Pancreas (tissue), 10 donors: Measurements from ENCODE around the gene HNMT. TPM values are rescaled to one million over a fixed set of nuclear protein-coding genes. Genes with fewer than 3 reads are reported as not detected.
A peak's percentile ranks its signal among the peaks of the same experiment; 100 is the strongest.

Experiments used
- ATAC-seq, 4 donors: fragments of 200-7000 bp; cut with Tn5 transposase; one replicate each; pipeline versions ENCODE4 v1.8.0 to v1.9.1; 2020; ENCODE audit warnings: mild to moderate bottlenecking in 4 of 4, moderate library complexity in 4 of 4
- DNase-seq, 6 donors: peaks; one replicate each; pipeline ENCODE4 v3.0.0-alpha.2; 2020
- FAIRE-seq: peaks from 2 replicates; lab custom pipeline; 2012; peaks lifted over from hg19 to GRCh38; lab: Jason Lieb, UNC
- H3K27ac ChIP-seq, 4 donors: fragments of 200-600 bp; sonication (generic); 1 replicate in 3 of 4; 2 replicates in 1 of 4; pipeline versions ENCODE4 v1.5.0 to v1.8.0; 2020
- H3K27me3 ChIP-seq, 4 donors: fragments of 200-600 bp; one replicate each; pipeline ENCODE4 v1.8.0; 2021
- H3K36me3 ChIP-seq, 3 donors: fragments of 200-600 bp; sonication (generic) in 1 of 3; one replicate each; pipeline versions ENCODE4 v1.5.0 to v1.8.0; 2020 to 2021
- H3K4me1 ChIP-seq, 3 donors: fragments of 200-600 bp; one replicate each; pipeline ENCODE4 v1.8.0; 2021
- H3K4me3 ChIP-seq, 4 donors: fragments of 200-600 bp; sonication (generic) in 2 of 4; one replicate each; pipeline versions ENCODE4 v1.5.0 to v1.8.0; 2020 to 2021
- H3K9me3 ChIP-seq, 4 donors: fragments of 200-600 bp; one replicate each; pipeline ENCODE4 v1.8.0; 2021
- WGBS, 2 donors: extraction: QIAGEN DNeasy Blood & Tissue Kit; methylation state at CpG; one replicate each; pipeline ENCODE4 v1.1.7; 2013; 5-methylcytosine and 5-hydroxymethylcytosine counted together
- intact Hi-C, 3 donors: fragments of 100-400 bp; cut with DNase I; formaldehyde crosslinking; loops; one replicate each; pipeline versions ENCODE4 v1.11.1 to v1.14.2; 2022
- polyA plus RNA-seq, 2 donors: library from polyadenylated mRNA; stranded (reverse); fragments of 200-250 nt; gene quantifications; one replicate each; pipeline ENCODE4 v1.2.3, GENCODE V29; 2013
- total RNA-seq, 6 donors: library from RNA; stranded (reverse); fragmentation: NEBNext Ultra II Directional in 4 of 6; extraction: Animal tissue kit (Norgen Biotek cat#: 25700) in 4 of 6; gene quantifications; one replicate each; pipeline versions ENCODE4 v1.2.1 to v1.2.4, GENCODE V29; 2021 to 2023
- TF ChIP-seq, protein P1 (sequence below), 4 donors: fragments of 200-600 bp; sonication (generic) in 3 of 4; IDR thresholded peaks; one replicate each; pipeline versions ENCODE4 v1.5.0 to v1.8.0; 2021; ENCODE audit warnings: antibody characterized with exemption in 4 of 4
- donor health status: healthy with polysubstance abuse.
- donor health status: DM: no; HTN: no; CAD: no; lungs with moderate emphysema.
- donor health status: DM: no; HTN: no; CAD: no.
- donor health status: control.
- donor health status: control.
- donor health status: Bipolar disorder and iron deficiency.
- donor health status: DM: yes; HTN: yes; CAD: no.
- donor health status: DM: no; HTN: no; CAD: no.
- donor health status: DM: no; HTN: no; CAD: no.
- donor health status: DM: yes; HTN: yes; CAD: no.

HNMT gene
- total and polyA plus RNA-seq, 8 donors = 14.8 to 44.6 (median 25.1) TPM

DNA sequence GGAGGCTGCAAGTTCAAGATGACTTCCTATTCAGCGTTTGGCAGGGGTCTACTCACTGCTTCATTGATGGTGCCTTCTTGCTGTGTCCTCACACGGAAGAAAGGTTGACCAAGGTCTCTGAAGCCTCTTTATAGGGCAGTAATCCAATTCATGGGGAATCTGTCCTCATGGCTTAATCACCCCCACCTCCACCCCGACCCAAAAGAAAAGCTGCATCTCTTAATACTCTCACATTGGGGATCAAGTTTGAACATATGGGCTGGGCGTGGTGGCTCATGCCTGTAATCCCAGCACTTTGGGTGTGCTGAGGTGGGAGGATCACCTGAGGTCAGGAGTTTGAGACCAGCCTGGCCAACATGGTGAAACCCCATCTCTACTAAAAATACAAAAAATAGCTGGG is 36.4 kb upstream of the HNMT start:
- no peak for FAIRE-seq
- WGBS, 2 donors = 84 to 93% methylated on average over 4 of the region's 4 CpGs

DNA sequence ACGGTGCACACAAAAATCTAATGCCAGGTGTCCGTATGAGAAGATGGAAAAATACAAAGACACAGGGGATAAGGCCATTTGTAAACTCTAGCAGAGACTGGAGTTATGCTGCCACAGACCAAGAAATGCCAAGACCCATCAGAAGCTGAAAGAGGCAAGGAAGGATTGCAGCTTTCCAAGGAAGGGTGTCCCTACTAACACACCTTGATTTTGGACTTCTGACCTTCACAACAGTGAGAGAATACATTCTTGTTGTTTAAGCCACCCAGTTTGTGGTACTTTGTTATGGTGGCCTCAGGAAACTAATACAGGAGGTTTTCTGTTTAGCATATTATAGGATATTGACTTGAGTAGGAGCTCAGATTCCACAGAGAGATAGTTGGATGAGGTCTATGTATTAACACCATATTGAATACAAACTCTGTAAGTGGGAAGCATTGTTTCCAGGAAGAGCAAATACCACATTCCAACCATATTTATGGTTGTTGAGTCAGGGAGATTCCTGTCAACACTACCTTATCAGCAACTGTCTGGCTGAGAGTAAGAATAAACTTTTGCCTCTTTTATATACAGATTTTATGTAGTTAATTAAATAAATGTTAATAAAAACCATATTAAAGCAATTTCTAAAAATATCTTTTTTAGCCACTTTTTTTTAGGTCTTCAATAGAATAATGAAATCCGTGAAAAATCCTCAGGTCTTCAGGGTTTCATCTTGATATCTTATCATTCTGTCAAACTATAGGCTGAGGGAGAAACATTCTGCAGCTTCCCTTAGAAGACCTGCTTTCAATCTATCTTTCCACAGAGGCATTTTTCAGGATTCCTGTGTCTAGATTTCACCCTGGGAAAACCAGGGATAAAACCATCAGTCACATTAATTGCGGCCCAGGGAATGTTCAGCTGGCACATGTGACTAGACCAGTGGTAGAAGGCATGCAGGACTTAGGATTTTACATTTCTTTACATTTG is 35.4 kb upstream of the HNMT start:
- intact Hi-C loops = no loop called here
- H3K4me3 ChIP-seq = no peak overlapping the region
- 60 to 69% methylated on average over 4 of the region's 4 CpGs for WGBS, 2 donors
- ATAC-seq = peak in 1 of 4 donors; percentile 60
- peak overlapping the region in 1 of 4 donors; percentile 9 for H3K27ac ChIP-seq
- H3K4me1 ChIP-seq = no peaks in the 10 kb centered on the region
- TF ChIP-seq, protein P1, sequence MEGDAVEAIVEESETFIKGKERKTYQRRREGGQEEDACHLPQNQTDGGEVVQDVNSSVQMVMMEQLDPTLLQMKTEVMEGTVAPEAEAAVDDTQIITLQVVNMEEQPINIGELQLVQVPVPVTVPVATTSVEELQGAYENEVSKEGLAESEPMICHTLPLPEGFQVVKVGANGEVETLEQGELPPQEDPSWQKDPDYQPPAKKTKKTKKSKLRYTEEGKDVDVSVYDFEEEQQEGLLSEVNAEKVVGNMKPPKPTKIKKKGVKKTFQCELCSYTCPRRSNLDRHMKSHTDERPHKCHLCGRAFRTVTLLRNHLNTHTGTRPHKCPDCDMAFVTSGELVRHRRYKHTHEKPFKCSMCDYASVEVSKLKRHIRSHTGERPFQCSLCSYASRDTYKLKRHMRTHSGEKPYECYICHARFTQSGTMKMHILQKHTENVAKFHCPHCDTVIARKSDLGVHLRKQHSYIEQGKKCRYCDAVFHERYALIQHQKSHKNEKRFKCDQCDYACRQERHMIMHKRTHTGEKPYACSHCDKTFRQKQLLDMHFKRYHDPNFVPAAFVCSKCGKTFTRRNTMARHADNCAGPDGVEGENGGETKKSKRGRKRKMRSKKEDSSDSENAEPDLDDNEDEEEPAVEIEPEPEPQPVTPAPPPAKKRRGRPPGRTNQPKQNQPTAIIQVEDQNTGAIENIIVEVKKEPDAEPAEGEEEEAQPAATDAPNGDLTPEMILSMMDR (IDR thresholded peaks at IDR 0.05) = no peak
- no peak for DNase-seq
- no peaks in the 10 kb centered on the region for H3K36me3 ChIP-seq
- no peak for FAIRE-seq
- no peaks in the 10 kb centered on the region for H3K9me3 ChIP-seq
- no peaks in the 10 kb centered on the region for H3K27me3 ChIP-seq

More for the DNA sequence above, 36.4 kb upstream of the HNMT start:
- Histone ChIP-seq H3K27ac (no peak overlapping the region), H3K4me1 (no peaks in the 10 kb centered on the region), H3K36me3 (no peaks in the 10 kb centered on the region), H3K9me3 (no peaks in the 10 kb centered on the region), H3K27me3 (no peaks in the 10 kb centered on the region), H3K4me3 (no peak overlapping the region)
- intact Hi-C loops = no loop called here
- TF ChIP-seq, protein P1 (IDR thresholded peaks at IDR 0.05) = no peak
- DNase-seq = no peak
- ATAC-seq = no peak

DNA sequence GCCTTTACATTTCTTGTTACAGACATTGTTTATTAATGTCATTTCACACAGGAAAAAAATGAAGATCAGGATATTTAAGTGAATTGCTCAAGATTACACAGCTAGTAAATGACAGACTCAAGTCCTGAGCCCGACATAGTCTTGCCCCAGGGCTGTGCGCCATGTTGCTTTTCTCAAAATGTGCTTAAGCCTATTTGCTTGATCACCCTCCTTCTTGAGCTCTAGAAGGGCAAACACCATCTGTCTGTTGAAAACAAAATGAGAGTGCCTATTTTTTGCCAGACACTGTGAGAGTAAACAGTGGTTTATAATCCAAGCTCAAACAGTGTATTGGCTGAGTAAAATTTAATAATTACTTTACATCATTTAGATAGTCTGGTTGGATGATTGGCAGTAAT is 34.8 kb upstream of the HNMT start:
- no peak for ATAC-seq
- Histone ChIP-seq H3K4me3 (no peak overlapping the region), H3K36me3 (no peaks in the 10 kb centered on the region), H3K9me3 (no peaks in the 10 kb centered on the region), H3K27ac (no peak overlapping the region), H3K27me3 (no peaks in the 10 kb centered on the region), H3K4me1 (no peaks in the 10 kb centered on the region)
- 76 to 81% methylated on average over 2 of the region's 2 CpGs for WGBS, 2 donors
- intact Hi-C loops = no loop called here
- TF ChIP-seq, protein P1 (IDR thresholded peaks at IDR 0.05) = no peak
- FAIRE-seq = no peak
- no peak for DNase-seq

DNA sequence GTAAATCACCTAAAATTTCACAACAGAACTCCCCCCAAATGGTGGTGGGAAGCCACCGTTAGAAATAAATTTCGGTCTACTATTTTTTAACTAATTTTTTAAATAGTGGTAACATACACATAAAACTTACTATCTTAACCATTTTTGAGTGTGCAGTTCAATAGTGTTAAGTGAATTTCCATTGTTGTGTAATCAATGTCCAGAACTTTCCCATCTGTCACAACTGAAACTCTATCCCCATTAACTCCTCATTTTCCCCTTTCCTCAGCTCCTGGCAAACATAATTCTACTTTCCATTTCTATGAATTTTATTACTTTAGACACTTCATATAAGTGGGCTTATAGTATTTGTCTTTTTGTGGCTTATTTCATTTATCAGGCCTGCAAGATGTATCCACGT is 34.1 kb upstream of the HNMT start:
- intact Hi-C loops = no loop called here
- FAIRE-seq (no peak), ATAC-seq (no peak), DNase-seq (no peak)
- no peaks in the 10 kb centered on the region for H3K4me1 ChIP-seq
- TF ChIP-seq, protein P1 (IDR thresholded peaks at IDR 0.05) = no peak
- 91 to 95% methylated on average over 3 of the region's 3 CpGs for WGBS, 2 donors
- H3K27me3 ChIP-seq = no peaks in the 10 kb centered on the region
- H3K9me3 ChIP-seq = no peaks in the 10 kb centered on the region
- H3K4me3 ChIP-seq = no peak overlapping the region
- no peak overlapping the region for H3K27ac ChIP-seq
- no peaks in the 10 kb centered on the region for H3K36me3 ChIP-seq

DNA sequence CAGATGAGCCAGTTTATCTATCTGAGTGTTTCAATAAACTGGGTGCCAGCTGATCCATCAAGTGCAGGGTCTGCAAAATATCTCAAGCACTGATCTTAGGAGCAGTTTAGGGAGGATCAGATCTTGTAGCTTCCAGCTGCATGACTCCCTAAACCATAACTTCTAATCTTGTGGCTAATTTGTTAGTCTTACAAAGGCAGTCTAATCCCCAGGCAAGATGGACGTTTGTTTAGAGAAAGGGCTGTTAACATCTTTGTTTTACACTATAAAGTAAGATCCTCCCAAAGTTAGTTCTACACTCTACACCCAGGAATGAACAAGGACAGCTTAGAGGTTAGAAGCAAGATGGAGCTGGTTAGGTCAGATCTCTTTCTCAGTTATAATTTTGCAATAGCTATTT is 28.7 kb upstream of the HNMT start:
- ATAC-seq = no peak
- 45 to 76% methylated on average over 1 of the region's 1 CpG for WGBS, 2 donors

More for the DNA sequence above, 28.7 kb upstream of the HNMT start:
- Histone ChIP-seq H3K9me3 (no peaks in the 10 kb centered on the region), H3K27ac (no peak overlapping the region), H3K36me3 (no peaks in the 10 kb centered on the region), H3K4me1 (no peaks in the 10 kb centered on the region), H3K4me3 (no peak overlapping the region), H3K27me3 (no peaks in the 10 kb centered on the region)
- FAIRE-seq (no peak), DNase-seq (no peak)
- intact Hi-C loops = no loop called here
- TF ChIP-seq, protein P1 (IDR thresholded peaks at IDR 0.05) = no peak
